T-cell (primary cell): ENCODE measurements around the gene FNBP1. TPM values are rescaled to one million over a fixed set of nuclear protein-coding genes. Genes with fewer than 3 reads are reported as not detected.

ENCODE experiments used
- ATAC-seq, 4 experiments: fragments of 200-7000 bp in 3 of 4; fragments of 150-1000 bp in 1 of 4; cut with Tn5 transposase; replicated peaks in 1 of 4; 1 replicate in 3 of 4; 2 replicates in 1 of 4; pipeline ENCODE4 v1.10.0; 2021; ENCODE audit warnings: moderate library complexity in 3 of 4, mild to moderate bottlenecking in 2 of 4, moderate number of reproducible peaks in 1 of 4
- CTCF ChIA-PET, 2 donors: fragments of 300-600 bp; sonication (Branson Sonifier 250); formaldehyde crosslinking; loops; one replicate each; lab custom pipeline; 2022; ENCODE audit warnings: antibody characterized with exemption in 2 of 2; lab: Charles Lee
- POLR2A ChIA-PET, 2 donors: fragments of 300-600 bp; sonication (Branson Sonifier 250); formaldehyde crosslinking; loops; one replicate each; lab custom pipeline; 2022; ENCODE audit warnings: antibody characterized with exemption in 2 of 2; lab: Charles Lee
- DNase-seq, 35 experiments: peaks; one replicate each; pipeline versions ENCODE4 v3.0.0 to v3.0.0-alpha.2; 2013 to 2023
- H3K27ac ChIP-seq: one replicate; pipeline ENCODE4 v1.5.1; 2013; ENCODE audit warnings: low read length
- H3K27me3 ChIP-seq, 2 experiments: replicated peaks in 1 of 2; 1 replicate in 1 of 2; 2 replicates in 1 of 2; pipeline versions ENCODE4 v1.6.1 to v1.7.0; 2013; ENCODE audit warnings: low read length in 1 of 2, mixed read lengths in 1 of 2; ENCODE audit not compliant: control insufficient read depth in 2 of 2, insufficient read depth in 2 of 2; ENCODE audit errors: extremely low read depth in 1 of 2
- H3K36me3 ChIP-seq, 2 donors: 1 replicate in 1 of 2; 2 replicates in 1 of 2; pipeline versions ENCODE4 v1.6.1 to v1.7.0; 2013; ENCODE audit warnings: low read length in 1 of 2; ENCODE audit not compliant: control insufficient read depth in 2 of 2, insufficient read depth in 1 of 2; ENCODE audit errors: extremely low read depth in 1 of 2
- H3K4me1 ChIP-seq, 2 experiments: 1 replicate in 1 of 2; 2 replicates in 1 of 2; pipeline versions ENCODE4 v1.6.1 to v1.7.0; 2013; ENCODE audit warnings: low read length in 2 of 2, mixed read lengths in 1 of 2; ENCODE audit not compliant: insufficient read depth in 2 of 2, control insufficient read depth in 1 of 2; ENCODE audit errors: extremely low read depth in 1 of 2
- H3K4me3 ChIP-seq, 2 donors: 1 replicate in 1 of 2; 2 replicates in 1 of 2; pipeline versions ENCODE4 v1.5.1 to v1.7.0; 2013; ENCODE audit warnings: mild to moderate bottlenecking in 2 of 2, low read length in 1 of 2, moderate library complexity in 1 of 2; ENCODE audit not compliant: control insufficient read depth in 1 of 2; ENCODE audit errors: extremely low read depth in 1 of 2
- H3K9me3 ChIP-seq: 2 replicates; pipeline ENCODE4 v1.7.0; 2013
- H3K27ac Mint-ChIP-seq, 2 donors: one replicate each; pipeline ENCODE4 v1.8.0; 2020 to 2021; ENCODE audit warnings: mild to moderate bottlenecking in 2 of 2, mixed read lengths in 2 of 2
- H3K27me3 Mint-ChIP-seq, 2 donors: one replicate each; pipeline ENCODE4 v1.8.0; 2021 to 2022; ENCODE audit warnings: mixed read lengths in 2 of 2
- H3K36me3 Mint-ChIP-seq: one replicate; pipeline ENCODE4 v1.8.0; 2021; ENCODE audit warnings: mixed read lengths
- H3K4me1 Mint-ChIP-seq, 3 donors: one replicate each; pipeline ENCODE4 v1.8.0; 2020 to 2022; ENCODE audit warnings: mixed read lengths in 3 of 3, mild to moderate bottlenecking in 1 of 3
- H3K4me3 Mint-ChIP-seq, 3 donors: one replicate each; pipeline ENCODE4 v1.8.0; 2020 to 2022; ENCODE audit warnings: mild to moderate bottlenecking in 3 of 3, mixed read lengths in 3 of 3, moderate library complexity in 3 of 3
- H3K9me3 Mint-ChIP-seq, 3 donors: one replicate each; pipeline ENCODE4 v1.8.0; 2020 to 2022; ENCODE audit warnings: mixed read lengths in 3 of 3
- WGBS: methylation state at CpG from one replicate; pipeline ENCODE4 v1.1.5; 2013; ENCODE audit warnings: missing lambda C conversion rate; ENCODE audit not compliant: insufficient coverage; 5-methylcytosine and 5-hydroxymethylcytosine counted together
- total RNA-seq, 35 experiments: library from RNA in 6 of 35; stranded (reverse) in 6 of 35; fragments of 120-200 nt in 1 of 35; gene quantifications; one replicate each; pipeline versions ENCODE4 v1.2.1 to v1.2.4 and lab custom pipeline; 2013 to 2026

Gene FNBP1
- total RNA-seq, 5 donors from 2014 or later (not counting 1 experiment from before 2014, with no cell fraction given) = 166 to 211 (median 182) TPM

GRCh38 chr9:129885670-129886106, 157.3 kb downstream of the FNBP1 start:
- Histone ChIP-seq H3K27ac (peak overlapping the region; percentile 99), H3K4me1 (peaks cover 42 to 75% of the 10 kb centered on the region in 2 experiments), H3K4me3 (peak overlapping the region; percentile 62 to 90), H3K9me3 (no peaks in the 10 kb centered on the region), H3K36me3 (peaks cover 0 to 8% of the 10 kb centered on the region in 2 donors), H3K27me3 (no peaks in the 10 kb centered on the region)
- Mint-ChIP-seq H3K27me3 (no peaks in the 10 kb centered on the region), H3K4me3 (peak overlapping the region; percentile 83 to 95 (median 85)), H3K36me3 (peaks cover 12% of the 10 kb centered on the region), H3K9me3 (no peaks in the 10 kb centered on the region), H3K27ac (peak overlapping the region; percentile 98 to 99), H3K4me1 (peaks cover 63 to 72% (median 67%) of the 10 kb centered on the region in 3 donors)
- ChIA-PET POLR2A (interaction anchor here (0.6 to 1.5 kb wide), 4 partner anchors 10 to 1855 kb away, joined by 3 to 11 read pairs (median 6); no protein-coding TSS in a partner anchor), CTCF (interaction anchor here (0.5 to 1.6 kb wide), 13 partner anchors 8 to 168 kb away, joined by 3 to 12 read pairs (median 5); partner anchors contain the start of gene GPR107 (in 1 of the 2))
- peak; percentile 14 to 41 (median 38) for ATAC-seq
- DNase-seq = peak; percentile 67 to 92 (median 81)
- under 1% methylated on average over 26 of the region's 27 CpGs for WGBS

GRCh38 chr9:129885018-129885669, 157.8 kb downstream of the FNBP1 start:
- Histone ChIP-seq H3K9me3 (no peaks in the 10 kb centered on the region), H3K27me3 (no peaks in the 10 kb centered on the region), H3K27ac (peak overlapping the region; percentile 99), H3K36me3 (peaks cover 0 to 13% of the 10 kb centered on the region in 2 donors), H3K4me1 (peaks cover 38 to 70% of the 10 kb centered on the region in 2 experiments), H3K4me3 (peak overlapping the region; percentile 62 to 90)
- H3K27me3 Mint-ChIP-seq = no peaks in the 10 kb centered on the region
- H3K9me3 Mint-ChIP-seq = no peaks in the 10 kb centered on the region
- CTCF ChIA-PET = interaction anchor here (0.5 to 1.6 kb wide), 14 partner anchors 9 to 169 kb away, joined by 3 to 7 read pairs (median 4); partner anchors contain the start of gene GPR107 (in 1 of the 2)
- H3K4me3 Mint-ChIP-seq = peak overlapping the region; percentile 83 to 95 (median 85)
- ATAC-seq = peak in 1 of 4 experiments; percentile 2
- H3K4me1 Mint-ChIP-seq = peaks cover 58 to 67% (median 64%) of the 10 kb centered on the region in 3 donors
- peak in 10 of 35 experiments; percentile 23 to 60 (median 38) for DNase-seq
- POLR2A ChIA-PET = interaction anchor here (0.5 to 0.6 kb wide), 3 partner anchors 10 to 259 kb away, joined by 3 to 4 read pairs (median 3); partner anchors contain the start of gene NTMT1 (in 1 of the 2)
- WGBS = under 1% methylated on average over 27 of the region's 27 CpGs
- peaks cover 15% of the 10 kb centered on the region for H3K36me3 Mint-ChIP-seq
- peak overlapping the region; percentile 98 to 99 for H3K27ac Mint-ChIP-seq

- no peaks in the 10 kb centered on the region for H3K9me3 ChIP-seq
- Mint-ChIP-seq H3K9me3 (no peaks in the 10 kb centered on the region), H3K36me3 (peaks cover 12% of the 10 kb centered on the region), H3K27me3 (no peaks in the 10 kb centered on the region), H3K27ac (peak overlapping the region; percentile 98 to 99), H3K4me1 (peaks cover 51 to 61% (median 57%) of the 10 kb centered on the region in 3 donors), H3K4me3 (peak overlapping the region; percentile 83 to 95 (median 85))
- H3K27ac ChIP-seq = peak overlapping the region; percentile 99
- DNase-seq (peak; percentile 92 to 99 (median 97)), ATAC-seq (peak; percentile 55 to 72 (median 64))
- WGBS = 0% methylated on average over 16 of the region's 24 CpGs
- peak overlapping the region; percentile 62 to 90 for H3K4me3 ChIP-seq
- ChIA-PET POLR2A (interaction anchor here (0.5 to 0.6 kb wide), 2 partner anchors 228 to 259 kb away, joined by 3 to 4 read pairs; partner anchors contain the start of gene NTMT1 (in 1 of the 2)), CTCF (interaction anchor here (0.5 to 1.6 kb wide), 9 partner anchors 11 to 79 kb away, joined by 3 to 6 read pairs (median 4); no protein-coding TSS in a partner anchor)
- peaks cover 0 to 16% of the 10 kb centered on the region in 2 donors for H3K36me3 ChIP-seq
- H3K4me1 ChIP-seq = peaks cover 31 to 62% of the 10 kb centered on the region in 2 experiments
- no peaks in the 10 kb centered on the region for H3K27me3 ChIP-seq
Observed at GRCh38 chr9:129884220-129885017, 158.6 kb downstream of the FNBP1 start.

GRCh38 chr9:129881547-129882324, 161.3 kb downstream of the FNBP1 start:
- H3K36me3 Mint-ChIP-seq = peaks cover 12% of the 10 kb centered on the region
- H3K27me3 ChIP-seq = no peaks in the 10 kb centered on the region
- H3K36me3 ChIP-seq = peaks cover 8 to 16% of the 10 kb centered on the region in 2 donors
- peak overlapping the region in 1 of 2 donors; percentile 74 for H3K27ac Mint-ChIP-seq
- no peaks in the 10 kb centered on the region for H3K9me3 Mint-ChIP-seq
- H3K4me3 Mint-ChIP-seq = no peak overlapping the region
- H3K4me3 ChIP-seq = no peak overlapping the region
- no peak overlapping the region for H3K27ac ChIP-seq
- H3K4me1 ChIP-seq = peaks cover 16 to 36% of the 10 kb centered on the region in 2 experiments
- DNase-seq = no peak
- H3K9me3 ChIP-seq = no peaks in the 10 kb centered on the region
- ChIA-PET POLR2A (no interaction called here), CTCF (no interaction called here)
- WGBS = 99% methylated on average over 10 of the region's 19 CpGs
- no peaks in the 10 kb centered on the region for H3K27me3 Mint-ChIP-seq
- no peak for ATAC-seq
- peaks cover 30 to 45% (median 42%) of the 10 kb centered on the region in 3 donors for H3K4me1 Mint-ChIP-seq

GRCh38 chr9:129880654-129881546, 162.1 kb downstream of the FNBP1 start:
- WGBS = 99% methylated on average over 19 of the region's 28 CpGs
- H3K27ac ChIP-seq = no peak overlapping the region
- peaks cover 9 to 30% of the 10 kb centered on the region in 2 experiments for H3K4me1 ChIP-seq
- H3K9me3 ChIP-seq = no peaks in the 10 kb centered on the region
- no peak for DNase-seq
- peaks cover 14 to 18% of the 10 kb centered on the region in 2 donors for H3K36me3 ChIP-seq
- H3K4me3 Mint-ChIP-seq = no peak overlapping the region
- H3K9me3 Mint-ChIP-seq = no peaks in the 10 kb centered on the region
- no peaks in the 10 kb centered on the region for H3K27me3 Mint-ChIP-seq
- ChIA-PET POLR2A (no interaction called here), CTCF (no interaction called here)
- no peak overlapping the region for H3K4me3 ChIP-seq
- peaks cover 26 to 43% (median 37%) of the 10 kb centered on the region in 3 donors for H3K4me1 Mint-ChIP-seq
- H3K36me3 Mint-ChIP-seq = peaks cover 16% of the 10 kb centered on the region
- no peaks in the 10 kb centered on the region for H3K27me3 ChIP-seq
- H3K27ac Mint-ChIP-seq = peak overlapping the region; percentile 55 to 58
- no peak for ATAC-seq
